Sciatic nerve (tissue), 2 donors: Measurements from ENCODE around the gene RARRES1. TPM values are rescaled to one million over a fixed set of nuclear protein-coding genes. Genes with fewer than 3 reads are reported as not detected.
A peak's percentile ranks its signal among the peaks of the same experiment; 100 is the strongest.
"Not testable (repeated sequence)": the region's sequence is repeated elsewhere in the genome, so short reads cannot be mapped to it uniquely, and the experiment has no call there.

Experiments used
- ATAC-seq: fragments of 200-7000 bp; cut with Tn5 transposase; one replicate; pipeline ENCODE4 v1.9.1; 2020; ENCODE audit warnings: mild to moderate bottlenecking, moderate library complexity
- DNase-seq: peaks from one replicate; pipeline ENCODE4 v3.0.0-alpha.2; 2020; ENCODE audit warnings: low spot score
- intact Hi-C: fragments of 100-400 bp; cut with DNase I; formaldehyde crosslinking; loops from one replicate; pipeline ENCODE4 v1.14.2; 2022
- total RNA-seq: library from RNA; stranded (reverse); fragmentation: NEBNext Ultra II Directional; extraction: Animal tissue kit (Norgen Biotek cat#: 25700); gene quantifications from one replicate; pipeline ENCODE4 v1.2.1, GENCODE V29; 2021
- donor health status: DM: no; HTN: no; CAD: no.
- donor health status: DM: no; HTN: no; CAD: no.

RARRES1 gene
- total RNA-seq, 1 donor from 2014 or later = 264 TPM

DNA sequence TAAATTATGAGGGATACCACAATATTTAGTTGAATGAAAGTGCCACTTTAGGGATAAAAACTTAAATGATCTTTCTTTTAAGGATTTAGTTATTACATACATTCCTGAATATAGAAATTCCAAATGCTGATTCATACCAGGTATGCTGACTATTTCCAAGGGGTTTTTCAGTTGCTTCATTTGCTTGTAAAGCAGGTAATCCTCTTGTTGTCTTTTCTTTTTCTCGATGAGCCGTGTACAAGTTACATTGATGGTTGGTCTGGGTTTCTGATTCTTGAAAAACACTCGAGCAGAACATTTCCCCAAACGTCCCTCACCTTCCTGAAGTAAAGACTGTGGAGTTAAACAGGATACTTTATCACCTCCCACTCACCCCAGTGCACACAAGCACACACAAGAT lies 21.7 kb downstream of the RARRES1 start:
- ATAC-seq = no peak
- intact Hi-C loops = no loop called here
- no peak for DNase-seq

DNA sequence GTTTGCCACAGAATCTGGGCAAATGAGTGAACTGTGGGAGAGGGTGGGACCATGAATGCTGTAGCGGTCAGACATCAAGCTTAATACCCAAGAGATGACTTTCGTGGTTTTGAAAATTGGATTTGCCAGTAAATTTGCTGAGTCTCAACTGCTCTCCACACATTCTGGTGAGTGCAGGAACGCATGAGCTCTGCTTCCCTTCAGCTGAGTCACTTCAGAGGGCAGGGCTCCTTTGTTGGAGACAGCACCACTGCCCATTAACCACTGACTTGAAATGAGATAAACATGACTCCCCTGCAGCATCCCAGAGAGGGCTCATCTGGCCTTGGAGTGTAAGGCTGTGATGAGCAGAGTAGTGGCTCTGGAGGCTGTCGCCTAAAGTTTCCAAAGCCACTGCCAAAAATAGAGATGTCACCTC lies 22.6 kb downstream of the RARRES1 start:
- ATAC-seq (peak; percentile 65), DNase-seq (no peak)
- intact Hi-C loops = no loop called here

DNA sequence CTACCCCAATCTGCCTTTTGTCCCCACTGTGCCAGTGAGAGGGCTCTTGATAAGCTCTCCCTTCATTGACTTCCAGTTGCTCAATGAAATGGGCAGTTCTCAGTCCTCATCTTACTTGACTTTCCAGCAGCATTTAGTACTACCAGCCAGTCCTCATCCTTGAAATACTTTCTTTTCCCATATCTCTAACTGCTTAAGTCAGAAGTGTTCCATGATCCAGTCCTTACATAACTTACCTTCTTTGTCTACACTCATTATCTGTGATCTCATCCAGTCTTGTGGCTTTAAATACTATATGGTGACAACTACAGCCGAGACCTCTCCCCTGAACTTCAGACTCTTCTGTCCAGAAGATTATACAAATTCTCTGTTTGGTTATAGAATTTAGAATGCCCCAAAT lies 28.7 kb downstream of the RARRES1 start:
- DNase-seq = no peak
- no peak for ATAC-seq
- intact Hi-C loops = no loop called here

DNA sequence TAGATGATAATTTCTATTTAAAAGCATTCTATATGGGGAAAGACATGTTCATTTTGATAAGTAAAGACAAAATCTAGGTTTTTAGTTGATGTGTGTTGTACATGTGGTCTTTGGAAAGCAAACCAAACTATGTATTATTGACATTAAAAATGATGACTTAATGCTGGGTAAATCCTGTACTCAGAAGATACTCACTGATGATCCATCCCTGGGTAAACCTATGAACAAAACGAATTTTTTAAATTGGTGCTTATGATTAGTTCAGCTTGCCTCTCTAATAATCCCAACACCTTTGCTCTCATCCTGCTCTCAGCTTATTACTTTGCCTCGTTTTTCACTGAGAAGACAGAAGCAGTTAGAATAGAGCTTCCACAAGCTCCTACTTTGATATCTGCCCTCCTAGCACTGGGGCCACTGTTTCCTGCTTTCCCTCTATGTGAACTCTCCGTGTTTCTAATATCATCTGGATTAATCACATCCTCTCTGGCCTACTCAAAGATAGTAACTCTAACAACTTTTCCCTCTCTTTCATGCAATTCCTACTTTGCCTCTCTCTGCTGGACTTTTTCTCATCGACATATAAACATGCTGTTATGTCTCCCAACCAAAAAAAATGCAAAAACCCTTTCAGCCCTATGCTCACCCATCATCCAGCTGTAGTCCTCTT lies 29.3 kb downstream of the RARRES1 start:
- DNase-seq = no peak
- ATAC-seq = no peak
- intact Hi-C loops = no loop called here

DNA sequence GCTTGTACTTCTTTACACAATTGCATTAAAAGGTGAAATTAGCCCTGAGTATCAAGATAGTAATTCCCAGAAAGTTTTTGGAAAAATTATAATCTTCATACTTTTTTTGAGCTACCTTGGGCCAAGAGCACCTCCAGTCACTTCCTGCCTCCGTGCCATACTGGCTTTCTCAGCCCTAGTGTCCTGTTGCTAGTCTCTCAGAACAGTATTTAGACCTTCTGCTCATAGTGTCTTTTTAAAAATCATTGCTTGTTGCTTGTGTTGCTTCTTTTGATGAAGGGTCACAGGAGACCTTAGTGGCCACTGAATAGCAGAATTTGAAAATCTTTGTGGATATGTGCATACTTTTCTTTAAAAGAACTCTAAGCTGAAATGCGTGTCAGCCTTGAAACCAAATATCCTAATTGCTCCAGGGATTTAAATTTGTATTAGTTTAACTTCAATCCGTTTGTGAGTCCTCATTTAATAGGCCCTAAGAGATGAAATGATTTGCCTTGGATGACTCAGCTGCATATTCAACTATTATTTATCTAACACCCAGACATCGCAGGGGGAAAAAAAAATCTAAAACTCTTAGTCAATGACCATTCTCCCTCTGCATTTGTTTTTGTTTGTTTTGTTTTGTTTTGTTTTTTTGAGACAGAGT lies 30.7 kb downstream of the RARRES1 start:
- no peak for DNase-seq
- intact Hi-C loops = no loop called here
- ATAC-seq = no peak

DNA sequence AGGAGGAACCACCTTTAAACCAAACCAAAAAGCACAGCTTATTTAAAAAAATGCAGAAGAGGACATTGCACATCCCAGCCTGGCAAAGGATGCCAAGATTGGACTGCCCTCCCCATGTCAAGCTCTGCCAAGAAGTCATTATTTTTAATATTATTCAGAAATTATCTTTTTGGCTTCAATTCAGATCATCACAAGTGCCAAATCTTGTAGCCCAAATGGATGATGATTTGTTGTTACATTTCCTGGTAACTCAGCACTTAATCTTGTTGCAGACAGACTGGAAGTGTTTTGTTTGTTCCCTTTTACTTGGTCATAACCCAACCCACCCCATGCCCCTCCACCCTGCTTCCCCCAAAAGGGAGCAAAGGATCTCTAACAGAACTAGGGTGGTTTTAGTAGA lies 31.7 kb downstream of the RARRES1 start:
- no peak for ATAC-seq
- DNase-seq = no peak
- intact Hi-C loops = no loop called here

DNA sequence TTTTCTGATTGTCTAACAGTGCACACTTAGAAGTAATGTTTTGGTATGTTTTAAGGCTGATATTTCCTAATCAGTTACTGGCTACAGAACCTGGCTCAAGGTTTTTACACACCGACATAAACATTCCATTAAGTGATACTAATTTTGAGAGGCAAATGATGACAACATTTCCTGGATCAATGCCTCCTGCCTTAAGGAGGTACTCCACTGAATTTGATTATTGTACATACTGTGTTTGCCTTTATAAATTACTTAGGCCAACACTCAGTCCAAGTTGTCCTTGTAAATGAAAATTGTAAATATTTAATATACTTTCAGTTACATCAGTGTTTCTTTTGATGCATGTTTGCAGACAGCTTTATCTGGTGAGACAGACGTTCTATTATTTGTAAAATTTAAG lies 35.6 kb downstream of the RARRES1 start:
- no peak for ATAC-seq
- intact Hi-C loops = no loop called here
- no peak for DNase-seq

DNA sequence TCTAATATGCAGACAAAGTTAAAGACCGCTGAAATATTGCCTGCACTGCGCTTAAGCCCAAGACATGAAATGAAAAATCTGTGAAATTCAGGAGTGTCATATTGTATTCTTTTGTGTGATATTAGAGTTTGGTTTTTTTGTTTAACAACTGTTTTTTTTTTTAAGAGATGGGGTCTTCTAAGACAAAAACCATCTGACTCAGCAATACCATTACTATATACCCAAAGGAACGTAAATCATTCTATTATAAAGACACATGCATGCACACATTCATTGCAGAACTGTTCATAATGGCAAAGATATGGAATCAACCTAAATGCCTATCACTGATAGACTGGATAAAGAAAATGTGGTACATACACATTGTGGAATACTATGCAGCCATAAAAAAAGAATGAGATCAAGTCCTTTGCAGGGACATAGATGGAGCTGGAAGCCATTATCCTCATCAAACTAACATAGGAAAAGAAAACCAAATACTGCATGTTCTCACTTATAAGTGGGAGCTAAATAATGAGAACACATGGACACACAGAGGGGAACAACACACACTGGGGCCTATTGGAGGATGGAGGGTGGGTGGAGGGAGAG lies 38.3 kb downstream of the RARRES1 start:
- ATAC-seq, intact Hi-C loops, DNase-seq: not testable (repeated sequence)

DNA sequence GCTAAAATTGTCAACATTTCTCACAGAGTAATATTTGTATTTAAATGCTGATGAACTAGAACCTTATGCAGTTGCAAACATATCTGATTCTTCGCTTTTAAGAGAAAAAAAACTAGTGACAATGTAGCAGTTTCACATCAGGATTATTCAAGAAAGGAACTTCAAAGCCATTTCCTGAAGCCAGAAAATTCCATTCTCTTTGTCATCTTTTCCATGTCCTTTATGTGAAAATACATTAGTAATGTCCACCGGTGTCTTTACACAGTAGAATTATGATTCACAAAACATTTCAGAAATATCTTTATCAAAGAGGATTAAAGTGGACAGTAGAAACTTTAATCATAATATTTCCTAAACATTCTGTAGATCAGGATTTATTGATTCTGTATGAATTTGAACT lies 47.1 kb downstream of the RARRES1 start:
- intact Hi-C loops = no loop called here
- DNase-seq (no peak), ATAC-seq (no peak)

DNA sequence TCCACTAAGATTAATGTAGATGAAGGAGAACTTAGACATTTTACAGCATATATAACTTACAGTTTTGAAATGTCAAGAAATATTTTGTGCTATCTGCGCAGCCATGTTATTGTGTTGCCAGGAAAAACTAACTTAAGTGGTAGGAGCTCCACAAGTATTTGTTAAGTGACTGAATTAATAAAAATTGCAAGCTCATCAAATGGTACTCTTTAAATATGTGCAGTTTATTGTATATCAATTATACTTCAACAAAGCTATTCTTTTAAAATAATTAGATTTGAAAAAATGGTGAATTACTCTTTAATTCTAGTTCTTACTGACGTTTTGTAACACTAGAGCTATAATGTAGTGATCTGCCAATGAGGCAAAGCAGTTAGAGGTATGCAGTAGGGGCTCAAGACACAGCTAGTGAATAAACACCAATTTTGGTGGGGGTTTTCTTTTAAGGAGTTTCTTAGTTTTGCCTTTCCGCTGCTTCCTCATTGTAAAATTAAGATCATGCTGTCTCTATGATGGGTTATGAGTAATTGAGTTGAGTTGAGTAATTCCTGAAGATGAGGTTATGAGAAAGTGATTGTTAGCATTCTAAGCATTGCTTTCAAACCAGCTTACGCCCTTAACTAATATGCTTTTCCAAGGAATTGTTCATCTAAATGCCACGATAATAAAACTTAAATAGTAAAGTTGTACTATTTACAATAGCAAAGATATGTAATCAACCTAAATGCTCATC lies 48.9 kb downstream of the RARRES1 start:
- intact Hi-C loops = no loop called here
- DNase-seq (no peak), ATAC-seq (no peak)

DNA sequence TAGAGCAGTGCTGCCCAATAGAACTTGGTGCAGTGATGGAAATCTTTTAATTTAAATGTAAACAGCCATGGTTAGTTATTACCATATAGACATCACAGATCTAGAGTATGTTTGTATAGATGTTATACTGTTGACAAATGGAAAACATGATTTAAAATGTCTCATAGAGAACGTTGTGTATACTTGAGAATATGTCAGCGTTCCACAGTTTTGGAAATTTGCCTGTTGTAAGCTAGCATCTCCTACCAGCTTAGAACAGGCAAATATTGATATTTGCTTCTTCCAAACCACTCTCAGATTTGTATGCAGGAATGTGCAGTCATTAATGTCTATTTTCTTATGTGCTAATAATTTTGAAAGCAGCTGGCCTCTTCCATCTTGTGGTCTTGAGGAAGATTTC lies 51.4 kb downstream of the RARRES1 start:
- intact Hi-C loops = no loop called here
- no peak for ATAC-seq
- no peak for DNase-seq

DNA sequence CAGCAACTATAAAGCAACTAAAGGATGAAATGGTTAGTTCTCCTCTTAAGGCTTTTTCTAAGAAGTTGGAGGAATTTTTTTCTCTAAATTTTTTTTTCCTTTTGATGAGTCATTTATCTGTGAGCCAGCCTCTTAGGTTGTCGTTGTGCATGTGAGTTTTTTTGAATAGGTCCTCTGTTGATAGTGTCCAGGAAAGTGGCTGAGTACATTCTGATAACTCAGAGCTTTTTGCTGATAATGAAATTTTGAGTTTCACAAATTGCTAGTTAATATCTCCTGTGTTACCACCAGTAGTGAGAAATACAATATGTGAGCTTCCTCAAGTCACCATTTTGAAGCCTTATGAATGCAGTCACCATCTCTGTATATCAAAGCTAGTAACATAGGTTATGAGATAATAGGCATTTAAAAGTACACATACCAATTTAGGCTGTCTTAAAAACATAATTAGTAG lies 52.7 kb downstream of the RARRES1 start:
- DNase-seq (no peak), ATAC-seq (no peak)
- intact Hi-C loops = no loop called here

DNA sequence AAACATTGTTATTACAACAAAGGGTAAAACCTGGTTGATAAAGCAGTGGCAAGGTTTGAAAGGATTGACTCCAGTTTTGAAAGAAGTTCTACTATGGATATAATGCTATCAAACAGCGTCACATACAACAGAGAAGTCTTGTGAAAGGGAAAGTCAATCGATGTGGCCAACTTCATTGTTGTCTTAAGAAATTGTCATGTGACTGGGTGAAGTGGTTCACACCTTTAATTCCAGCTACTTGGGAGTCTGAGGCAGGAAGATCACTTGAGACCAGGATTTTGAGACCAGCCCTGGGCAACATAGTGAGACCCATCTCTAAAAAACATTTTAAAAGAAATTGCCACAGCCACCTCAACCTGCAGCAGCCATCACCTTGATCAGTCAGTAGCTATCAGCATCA lies 53.6 kb downstream of the RARRES1 start:
- ATAC-seq = no peak
- intact Hi-C loops = no loop called here
- no peak for DNase-seq

DNA sequence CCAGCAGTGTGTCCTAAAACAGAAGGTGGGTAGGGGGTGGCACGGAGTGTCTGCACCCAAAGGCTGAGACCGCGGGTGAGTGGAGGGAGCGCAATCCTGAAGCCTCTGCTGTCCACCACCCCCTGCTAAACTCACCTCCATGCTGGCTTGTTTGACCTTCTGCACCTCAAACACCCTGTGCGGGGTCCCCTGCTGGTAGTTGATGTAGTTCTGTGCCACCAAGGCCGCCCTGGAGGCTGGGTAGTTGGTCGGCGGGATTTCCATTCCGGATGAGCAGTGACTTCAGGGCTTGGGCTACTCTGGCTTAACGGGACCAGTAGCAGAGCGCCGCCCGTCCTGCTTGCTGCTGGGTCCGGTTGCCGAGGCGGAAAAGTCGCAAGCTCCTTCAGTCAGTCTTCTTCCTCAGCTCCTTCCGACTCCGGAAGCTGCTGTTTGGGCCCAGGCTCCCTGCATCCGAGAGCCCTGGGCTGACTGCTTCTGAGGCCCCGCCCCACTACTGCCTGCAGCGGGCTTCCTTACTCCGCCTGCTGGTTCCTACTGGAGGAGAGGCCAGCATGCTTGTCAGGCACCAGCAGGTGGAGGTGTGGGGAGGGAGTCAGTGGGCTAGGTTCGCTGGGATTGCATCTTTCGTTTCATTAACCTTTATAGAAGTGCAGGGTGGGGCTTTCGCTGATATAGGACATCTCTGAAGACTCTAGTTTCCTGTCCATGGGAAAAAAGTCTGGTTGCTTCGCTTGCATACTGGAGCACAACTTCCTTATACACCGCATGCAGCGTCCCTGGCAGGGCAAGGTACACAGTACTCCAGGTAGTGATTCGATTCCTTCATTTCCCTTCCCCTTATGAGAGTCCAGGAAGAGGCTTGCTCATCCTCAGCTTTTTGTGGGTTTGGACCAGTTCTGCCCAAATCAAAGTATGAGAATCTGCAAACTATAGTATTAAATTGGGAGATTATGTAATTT lies 59.8 kb downstream of the RARRES1 start, which contains the start of gene LXN:
Gene LXN, minus strand, starts transcription at position 434 of the 962 bp plus-strand sequence. Its CDS starts 170 bp downstream, at position 264.
- intact Hi-C loops = no loop called here
- DNase-seq = peak; percentile 88
- peak; percentile 97 for ATAC-seq

DNA sequence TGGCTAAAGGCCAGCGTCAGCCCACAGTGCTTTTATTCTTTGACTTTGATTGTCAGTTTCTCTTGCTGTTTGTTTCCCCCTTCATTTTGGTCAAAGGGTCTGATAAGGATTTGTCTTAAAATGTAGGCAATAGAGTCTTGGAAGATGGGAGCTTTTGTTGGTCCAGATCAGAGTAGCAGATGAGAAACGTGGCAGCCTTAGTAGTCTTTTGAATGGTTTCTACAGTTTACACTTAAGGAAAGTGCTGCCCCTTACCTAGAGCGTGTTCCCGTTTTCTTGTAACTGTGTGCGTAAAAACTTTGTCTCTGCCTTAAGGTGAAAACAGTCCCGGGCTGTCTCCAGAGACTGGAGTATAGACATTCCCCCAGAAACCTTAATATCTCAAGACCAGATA lies 60.4 kb downstream of the RARRES1 start:
- intact Hi-C loops = no loop called here
- ATAC-seq (peak; percentile 29), DNase-seq (no peak)

DNA sequence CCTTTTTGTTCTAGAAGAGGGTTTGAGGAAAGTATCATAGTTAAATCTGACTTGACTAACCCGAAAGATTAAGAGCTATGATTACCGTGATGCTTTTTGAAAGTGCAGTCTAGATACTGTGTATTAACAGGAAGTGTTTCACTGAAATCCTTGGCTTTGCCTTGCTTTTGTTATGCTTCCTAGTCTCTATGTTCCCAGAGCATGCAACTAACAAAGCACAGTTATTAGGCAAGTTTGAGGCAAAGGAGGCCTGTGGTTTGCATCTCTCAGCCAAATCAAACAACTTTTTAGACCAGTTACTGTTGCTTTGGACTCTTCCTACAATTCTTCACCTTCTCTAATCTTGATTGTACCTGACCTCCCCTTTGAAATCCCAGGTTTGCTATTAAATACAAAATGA lies 63.8 kb downstream of the RARRES1 start:
- intact Hi-C loops = no loop called here
- ATAC-seq (peak; percentile 74), DNase-seq (no peak)

DNA sequence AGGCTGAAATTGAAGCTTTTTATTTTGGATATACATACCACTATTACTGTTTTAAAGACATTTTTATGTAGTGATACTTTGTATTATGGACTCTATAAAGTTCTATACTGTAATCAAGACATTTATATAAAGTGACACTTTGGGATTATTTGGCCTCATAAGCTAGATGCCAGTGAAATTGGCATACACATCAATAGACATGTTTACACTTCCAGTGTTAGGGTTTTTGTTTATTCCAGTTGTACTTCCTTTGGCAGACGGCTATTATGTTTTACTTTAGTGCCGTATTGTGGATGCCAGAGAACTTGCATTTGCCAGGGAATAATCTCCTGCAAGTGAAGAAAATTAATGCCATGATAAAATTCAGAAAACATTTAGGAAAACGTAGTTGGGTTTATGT lies 65.8 kb downstream of the RARRES1 start:
- ATAC-seq = no peak
- DNase-seq = no peak
- intact Hi-C loops = no loop called here

DNA sequence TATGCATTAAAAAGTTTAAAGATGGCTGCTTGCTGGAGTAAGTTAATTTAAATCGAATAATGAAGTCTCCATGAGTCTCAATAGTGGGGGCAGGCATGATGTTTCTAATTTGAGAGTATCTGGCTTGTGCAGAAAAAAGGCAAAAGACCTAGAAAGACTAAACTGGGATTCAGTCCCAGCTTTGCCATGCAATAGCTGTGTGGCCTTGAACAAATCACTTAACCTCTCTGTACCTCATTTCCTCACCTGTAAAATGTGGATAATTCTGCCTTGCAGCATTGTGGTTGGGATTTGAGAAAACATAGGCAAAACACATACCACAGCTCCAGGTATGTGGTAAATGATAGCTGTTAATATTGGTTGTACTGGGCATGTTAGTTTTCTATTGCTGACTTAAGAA lies 68.4 kb downstream of the RARRES1 start:
- intact Hi-C loops = no loop called here
- ATAC-seq = no peak
- DNase-seq = no peak

DNA sequence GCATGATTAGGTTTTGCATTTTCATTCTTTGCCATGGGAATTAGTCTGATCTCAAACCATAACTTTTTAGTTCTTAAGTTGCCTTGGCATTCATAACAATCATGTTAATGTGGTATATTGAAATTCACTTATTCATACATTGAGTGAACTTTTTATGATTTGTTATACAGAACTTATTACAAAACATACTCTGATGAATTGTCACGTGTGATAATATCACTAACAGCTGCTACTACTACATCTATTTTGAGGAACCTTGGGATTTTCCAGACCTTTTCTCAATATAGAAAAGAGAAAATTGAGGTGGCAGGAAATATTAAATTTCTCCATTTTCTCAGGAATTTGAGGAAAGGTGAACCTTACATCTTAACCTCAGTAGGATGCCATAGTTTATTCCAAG lies 69.0 kb downstream of the RARRES1 start:
- intact Hi-C loops = no loop called here
- DNase-seq (no peak), ATAC-seq (no peak)
